Spleen (tissue), 11 donors: ENCODE results near the gene SSU72. TPM values are rescaled to one million over a fixed set of nuclear protein-coding genes. Genes with fewer than 3 reads are reported as not detected.
A peak's percentile ranks its signal among the peaks of the same experiment; 100 is the strongest.

Experiments
- DNase-seq: peaks from one replicate; pipeline ENCODE4 v3.0.0-alpha.2; 2020
- H3K27ac ChIP-seq, 8 donors: fragments of 200-600 bp; sonication (generic) in 7 of 8; 1 replicate in 4 of 8; 2 replicates in 4 of 8; pipeline versions ENCODE4 v1.5.0 to v1.8.0; 2016 to 2021; ENCODE audit warnings: inconsistent platforms in 4 of 8, mild to moderate bottlenecking in 4 of 8, moderate library complexity in 1 of 8
- H3K27me3 ChIP-seq, 7 donors: fragments of 200-600 bp; sonication (generic) in 6 of 7; replicated peaks in 1 of 7; 1 replicate in 4 of 7; 2 replicates in 3 of 7; pipeline versions ENCODE4 v1.5.0 to v1.8.0; 2016 to 2021; ENCODE audit warnings: inconsistent platforms in 3 of 7, mild to moderate bottlenecking in 1 of 7
- H3K36me3 ChIP-seq, 6 donors: fragments of 200-600 bp; sonication (generic) in 5 of 6; 1 replicate in 4 of 6; 2 replicates in 2 of 6; pipeline versions ENCODE4 v1.5.0 to v1.8.0; 2016 to 2021; ENCODE audit warnings: inconsistent platforms in 2 of 6
- H3K4me1 ChIP-seq, 6 donors: fragments of 200-600 bp; sonication (generic) in 5 of 6; 1 replicate in 3 of 6; 2 replicates in 3 of 6; pipeline versions ENCODE4 v1.5.0 to v1.8.0; 2016 to 2021; ENCODE audit warnings: inconsistent platforms in 3 of 6
- H3K4me3 ChIP-seq, 8 donors: fragments of 200-600 bp; sonication (generic) in 7 of 8; 1 replicate in 4 of 8; 2 replicates in 4 of 8; pipeline versions ENCODE4 v1.5.0 to v1.8.0; 2016 to 2021; ENCODE audit warnings: inconsistent platforms in 4 of 8, mild to moderate bottlenecking in 4 of 8, moderate library complexity in 2 of 8
- H3K9me3 ChIP-seq, 8 donors: fragments of 200-600 bp; sonication (generic) in 7 of 8; 1 replicate in 4 of 8; 2 replicates in 4 of 8; pipeline versions ENCODE4 v1.5.0 to v1.8.0; 2016 to 2021; ENCODE audit warnings: inconsistent platforms in 4 of 8
- CTCF ChIP-seq, 11 experiments: fragments of 200-600 bp in 7 of 11; fragments of 450-650 bp in 4 of 11; sonication (generic) in 4 of 11; IDR thresholded peaks in 8 of 11; conservative IDR thresholded peaks in 3 of 11; 1 replicate in 7 of 11; 2 replicates in 4 of 11; pipeline versions ENCODE4 v1.4.0 to v1.8.0; 2016 to 2021; ENCODE audit warnings: antibody characterized with exemption in 11 of 11, inconsistent platforms in 4 of 11, mild to moderate bottlenecking in 1 of 11
- POLR2A ChIP-seq, 3 donors: fragments of 450-650 bp; IDR thresholded peaks; one replicate each; pipeline ENCODE4 v1.5.1; 2017; ENCODE audit warnings: antibody characterized with exemption in 3 of 3, mild to moderate bottlenecking in 1 of 3
- POLR2AphosphoS5 ChIP-seq, 3 donors: sonication (generic); formaldehyde crosslinking; IDR thresholded peaks; one replicate each; pipeline ENCODE4 v1.5.1; 2017; ENCODE audit warnings: antibody characterized with exemption in 3 of 3
- WGBS, 5 donors: extraction: QIAGEN DNeasy Blood & Tissue Kit in 3 of 5; methylation state at CpG; one replicate each; pipeline versions ENCODE4 v1.1.5 to v1.1.7; 2013 to 2018; 5-methylcytosine and 5-hydroxymethylcytosine counted together
- intact Hi-C: fragments of 100-400 bp; cut with DNase I; formaldehyde crosslinking; loops from one replicate; pipeline ENCODE4 v1.15.0; 2023; ENCODE audit warnings: low total_unique reads
- polyA plus RNA-seq, 3 donors: library from polyadenylated mRNA; stranded (reverse); fragments of 200-250 nt; gene quantifications; one replicate each; pipeline ENCODE4 v1.2.1, GENCODE V29; 2013
- total RNA-seq, 7 donors: library from RNA; depleted of rRNA in 3 of 7; stranded (reverse); fragments of >200 nt in 3 of 7; fragmentation: NEBNext Ultra II Directional in 4 of 7; extraction: Animal tissue kit (Norgen Biotek cat#: 25700) in 4 of 7; gene quantifications; one replicate each; pipeline versions ENCODE4 v1.1.0 to v1.2.1, GENCODE V29; 2016 to 2021
- donor health status: healthy with polysubstance abuse.
- donor health status: DM: no; HTN: no; CAD: no; lungs with moderate emphysema.
- donor health status: DM: no; HTN: no; CAD: no.
- donor health status: Bipolar disorder and iron deficiency.
- donor health status: healthy.
- donor health status: DM: no; HTN: no; CAD: no.
- donor health status: DM: yes; HTN: yes; CAD: no.

The SSU72 gene
- total and polyA plus RNA-seq, 10 donors: 86.7 to 168 (median 107) TPM

GRCh38 chr1:1614954-1615255 is 40.2 kb upstream of the SSU72 start:
- H3K36me3 ChIP-seq: peaks cover 0 to 22% (median 0%) of the 10 kb centered on the region in 6 donors
- H3K4me3 ChIP-seq: peak overlapping the region; percentile 73 to 98 (median 83)
- TF ChIP-seq POLR2A (IDR thresholded peaks at IDR 0.05) (no peak), CTCF (IDR thresholded peaks at IDR 0.05 in 8 of 11, conservative IDR thresholded peaks at IDR 0.05 in 3 of 11) (no peak), POLR2AphosphoS5 (IDR thresholded peaks at IDR 0.05) (no peak)
- intact Hi-C loops: no loop called here
- H3K9me3 ChIP-seq: no peaks in the 10 kb centered on the region
- peak overlapping the region; percentile 98 to 100 (median 100) for H3K27ac ChIP-seq
- DNase-seq: no peak
- WGBS, 5 donors: 0 to 2% (median 0%) methylated on average over 23 of the region's 23 CpGs
- peaks cover 16 to 74% (median 41%) of the 10 kb centered on the region in 6 donors for H3K4me1 ChIP-seq
- H3K27me3 ChIP-seq: no peaks in the 10 kb centered on the region

GRCh38 chr1:1614204-1614953 is 39.7 kb upstream of the SSU72 start:
- no peaks in the 10 kb centered on the region for H3K27me3 ChIP-seq
- TF ChIP-seq CTCF (IDR thresholded peaks at IDR 0.05 in 8 of 11, conservative IDR thresholded peaks at IDR 0.05 in 3 of 11) (no peak), POLR2A (IDR thresholded peaks at IDR 0.05) (peak in 1 of 3 donors; percentile 5), POLR2AphosphoS5 (IDR thresholded peaks at IDR 0.05) (peak in 1 of 3 donors; percentile 20)
- peaks cover 0 to 21% (median 0%) of the 10 kb centered on the region in 6 donors for H3K36me3 ChIP-seq
- peak; percentile 82 for DNase-seq
- peaks cover 16 to 70% (median 41%) of the 10 kb centered on the region in 6 donors for H3K4me1 ChIP-seq
- peak overlapping the region; percentile 73 to 98 (median 83) for H3K4me3 ChIP-seq
- 11 to 27% (median 15%) methylated on average over 26 to 30 of the region's 30 CpGs for WGBS, 5 donors
- H3K9me3 ChIP-seq: no peaks in the 10 kb centered on the region
- peak overlapping the region; percentile 98 to 100 (median 100) for H3K27ac ChIP-seq
- intact Hi-C loops: no loop called here

- intact Hi-C loops: no loop called here
- Histone ChIP-seq H3K9me3 (no peaks in the 10 kb centered on the region), H3K27ac (peak overlapping the region in 5 of 8 donors; percentile 99 to 100 (median 100)), H3K27me3 (no peaks in the 10 kb centered on the region), H3K4me1 (peaks cover 16 to 66% (median 41%) of the 10 kb centered on the region in 6 donors), H3K36me3 (peaks cover 0 to 13% (median 0%) of the 10 kb centered on the region in 6 donors), H3K4me3 (peak overlapping the region in 5 of 8 donors; percentile 80 to 98 (median 85))
- DNase-seq: no peak
- 62 to 80% (median 64%) methylated on average over 11 of the region's 11 CpGs for WGBS, 5 donors
- no peak for TF ChIP-seq POLR2AphosphoS5 (IDR thresholded peaks at IDR 0.05)
- TF ChIP-seq POLR2A (IDR thresholded peaks at IDR 0.05): no peak
- TF ChIP-seq CTCF (IDR thresholded peaks at IDR 0.05 in 8 of 11, conservative IDR thresholded peaks at IDR 0.05 in 3 of 11): no peak
These were observed 38.9 kb upstream of the SSU72 start for GRCh38 chr1:1613509-1614082.

GRCh38 chr1:1612104-1612400 is 37.4 kb upstream of the SSU72 start:
- no peaks in the 10 kb centered on the region for H3K9me3 ChIP-seq
- H3K27me3 ChIP-seq: no peaks in the 10 kb centered on the region
- intact Hi-C loops: no loop called here
- DNase-seq: no peak
- H3K27ac ChIP-seq: no peak overlapping the region
- WGBS, 5 donors: 87 to 95% (median 92%) methylated on average over 3 of the region's 3 CpGs
- peaks cover 16 to 60% (median 34%) of the 10 kb centered on the region in 6 donors for H3K4me1 ChIP-seq
- no peaks in the 10 kb centered on the region for H3K36me3 ChIP-seq
- TF ChIP-seq POLR2A (IDR thresholded peaks at IDR 0.05) (no peak), CTCF (IDR thresholded peaks at IDR 0.05 in 8 of 11, conservative IDR thresholded peaks at IDR 0.05 in 3 of 11) (no peak), POLR2AphosphoS5 (IDR thresholded peaks at IDR 0.05) (no peak)
- no peak overlapping the region for H3K4me3 ChIP-seq
